Lower leg skin (tissue), 4 donors: Measurements from ENCODE around the gene IL11. TPM values are rescaled to one million over a fixed set of nuclear protein-coding genes. Genes with fewer than 3 reads are reported as not detected.

Source experiments
- DNase-seq, 2 donors: peaks; one replicate each; pipeline ENCODE4 v3.0.0-alpha.2; 2019; ENCODE audit warnings: low spot score in 2 of 2
- H3K4me3 ChIP-seq: fragments of 200-600 bp; sonication (generic); 2 replicates; pipeline ENCODE4 v1.5.1; 2017; ENCODE audit warnings: mild to moderate bottlenecking, low read depth; ENCODE audit not compliant: poor library complexity, severe bottlenecking
- POLR2A ChIP-seq, 2 donors: fragments of 450-650 bp; IDR thresholded peaks; one replicate each; pipeline ENCODE4 v1.6.1; 2016 to 2017; ENCODE audit warnings: antibody characterized with exemption in 2 of 2, mild to moderate bottlenecking in 1 of 2, moderate library complexity in 1 of 2
- WGBS, 2 donors: methylation state at CpG; one replicate each; pipeline ENCODE4 v1.1.5; 2018; 5-methylcytosine and 5-hydroxymethylcytosine counted together
- intact Hi-C: fragments of 100-400 bp; cut with DNase I; formaldehyde crosslinking; loops from one replicate; pipeline ENCODE4 v1.15.0; 2023; ENCODE audit warnings: low total_unique reads
- total RNA-seq, 4 donors: library from RNA; depleted of rRNA; stranded (reverse); fragments of >200 nt; gene quantifications; one replicate each; pipeline ENCODE4 v1.1.0, GENCODE V29; 2016
- TF ChIP-seq, protein P1 (sequence below), 3 donors: fragments of 450-650 bp; IDR thresholded peaks; one replicate each; pipeline ENCODE4 v1.5.1; 2016; ENCODE audit warnings: antibody characterized with exemption in 3 of 3, mild to moderate bottlenecking in 3 of 3, moderate library complexity in 2 of 3

The IL11 gene
- total RNA-seq, 4 donors from 2014 or later = 0.23 to 0.68 (median 0.46) TPM; not detected in 1

- DNase-seq = no peak
- intact Hi-C loops = no loop called here
- TF ChIP-seq, protein P1, sequence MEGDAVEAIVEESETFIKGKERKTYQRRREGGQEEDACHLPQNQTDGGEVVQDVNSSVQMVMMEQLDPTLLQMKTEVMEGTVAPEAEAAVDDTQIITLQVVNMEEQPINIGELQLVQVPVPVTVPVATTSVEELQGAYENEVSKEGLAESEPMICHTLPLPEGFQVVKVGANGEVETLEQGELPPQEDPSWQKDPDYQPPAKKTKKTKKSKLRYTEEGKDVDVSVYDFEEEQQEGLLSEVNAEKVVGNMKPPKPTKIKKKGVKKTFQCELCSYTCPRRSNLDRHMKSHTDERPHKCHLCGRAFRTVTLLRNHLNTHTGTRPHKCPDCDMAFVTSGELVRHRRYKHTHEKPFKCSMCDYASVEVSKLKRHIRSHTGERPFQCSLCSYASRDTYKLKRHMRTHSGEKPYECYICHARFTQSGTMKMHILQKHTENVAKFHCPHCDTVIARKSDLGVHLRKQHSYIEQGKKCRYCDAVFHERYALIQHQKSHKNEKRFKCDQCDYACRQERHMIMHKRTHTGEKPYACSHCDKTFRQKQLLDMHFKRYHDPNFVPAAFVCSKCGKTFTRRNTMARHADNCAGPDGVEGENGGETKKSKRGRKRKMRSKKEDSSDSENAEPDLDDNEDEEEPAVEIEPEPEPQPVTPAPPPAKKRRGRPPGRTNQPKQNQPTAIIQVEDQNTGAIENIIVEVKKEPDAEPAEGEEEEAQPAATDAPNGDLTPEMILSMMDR (IDR thresholded peaks at IDR 0.05) = no peak
- no peak for TF ChIP-seq POLR2A (IDR thresholded peaks at IDR 0.05)
- 83 to 84% methylated on average over 23 to 27 of the region's 27 CpGs for WGBS, 2 donors
- H3K4me3 ChIP-seq = no peak within 1 kb of the TSS
Observed at GRCh38 chr19:55362990-55363716, 7.1 kb downstream of the IL11 start, which contains the start of gene GARIN5B. GARIN5B (minus strand) TSS chr19:55363260; CDS start chr19:55363066, 194 bp downstream.

DNA sequence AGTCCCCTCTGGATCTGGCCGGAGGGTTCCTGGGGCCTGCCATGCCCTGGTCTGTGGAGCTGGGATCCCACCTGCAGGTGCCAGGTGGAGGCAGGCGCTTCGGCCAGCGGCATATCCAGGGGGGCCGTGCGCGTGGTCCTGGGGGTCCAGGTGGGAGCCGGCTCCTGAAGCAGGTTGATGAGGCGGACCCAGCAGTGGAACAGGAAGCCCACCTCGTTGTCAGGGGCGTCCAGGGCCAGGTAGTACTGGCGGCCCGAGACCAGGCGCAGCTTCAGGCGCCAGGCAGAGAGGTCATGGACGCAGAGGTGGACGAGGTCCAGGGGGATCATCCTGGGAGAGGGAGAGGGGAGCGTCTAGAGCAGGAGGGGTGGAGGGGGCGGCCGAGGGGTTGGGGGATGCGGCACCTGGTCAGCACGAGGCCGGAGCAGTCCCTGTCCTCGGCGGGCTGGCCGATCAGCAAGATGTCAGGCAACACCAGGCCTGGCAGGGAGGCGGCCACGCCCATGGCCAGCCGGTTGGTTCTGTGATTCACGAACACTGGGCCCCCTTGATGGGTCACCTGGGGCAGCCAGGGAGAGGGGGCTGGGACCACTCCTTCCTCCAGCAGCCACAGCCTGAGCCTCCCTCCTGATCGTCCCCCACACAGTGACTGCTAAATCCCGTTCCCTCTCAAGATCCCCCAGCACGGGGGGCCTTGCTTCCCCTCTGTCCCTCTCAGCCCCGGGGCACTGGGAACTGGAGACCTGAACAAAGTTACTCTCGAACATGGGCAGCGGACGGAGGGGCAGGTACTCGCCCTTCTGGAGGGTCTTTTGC, 7.9 kb downstream of the IL11 start:
- 73 to 89% methylated on average over 37 to 38 of the region's 38 CpGs for WGBS, 2 donors
- DNase-seq = no peak
- TF ChIP-seq POLR2A (IDR thresholded peaks at IDR 0.05) = no peak
- TF ChIP-seq, protein P1 (IDR thresholded peaks at IDR 0.05) = no peak
- intact Hi-C loops = no loop called here
- no peak overlapping the region for H3K4me3 ChIP-seq

GRCh38 chr19:55360902-55361301, 9.4 kb downstream of the IL11 start:
- intact Hi-C loops = no loop called here
- TF ChIP-seq, protein P1 (IDR thresholded peaks at IDR 0.05) = no peak
- no peak for TF ChIP-seq POLR2A (IDR thresholded peaks at IDR 0.05)
- WGBS, 2 donors = 91% methylated on average over 16 of the region's 16 CpGs
- DNase-seq = no peak
- H3K4me3 ChIP-seq = no peak overlapping the region

GRCh38 chr19:55358943-55359908, 11.0 kb downstream of the IL11 start:
- no peak for DNase-seq
- TF ChIP-seq, protein P1 (IDR thresholded peaks at IDR 0.05) = no peak
- TF ChIP-seq POLR2A (IDR thresholded peaks at IDR 0.05) = no peak
- 67 to 77% methylated on average over 30 to 32 of the region's 32 CpGs for WGBS, 2 donors
- no peak overlapping the region for H3K4me3 ChIP-seq
- intact Hi-C loops = no loop called here

DNA sequence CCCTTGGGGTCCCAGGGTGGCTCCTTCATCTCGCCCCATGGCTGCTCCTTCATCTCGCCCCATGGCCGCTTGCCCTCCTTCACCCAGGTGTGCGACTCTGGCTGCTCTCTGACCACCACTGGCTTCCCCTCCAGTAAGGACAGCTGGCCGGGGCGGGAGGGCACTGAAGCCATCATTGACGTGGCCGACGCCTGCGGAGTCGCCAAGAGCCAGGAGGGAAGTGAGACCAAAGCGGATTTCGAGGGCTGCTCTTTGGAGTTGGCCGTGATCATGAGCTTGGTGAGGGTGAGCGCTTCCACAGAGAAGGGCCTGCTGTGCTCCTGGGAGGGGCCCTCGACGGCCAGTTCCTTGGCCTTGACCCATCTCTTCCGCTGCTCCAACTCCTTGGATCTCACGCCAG, 11.8 kb downstream of the IL11 start:
- 86 to 90% methylated on average over 16 to 19 of the region's 19 CpGs for WGBS, 2 donors
- TF ChIP-seq, protein P1 (IDR thresholded peaks at IDR 0.05) = no peak
- TF ChIP-seq POLR2A (IDR thresholded peaks at IDR 0.05) = no peak
- H3K4me3 ChIP-seq = no peak overlapping the region
- DNase-seq = no peak
- intact Hi-C loops = no loop called here
